Neuronal stem cell (in vitro differentiated cells): Measurements from ENCODE around the gene PTPN21.
A peak's percentile ranks its signal among the peaks of the same experiment; 100 is the strongest.

Experiments used
- DNase-seq: peaks from one replicate; pipeline ENCODE4 v3.0.0-alpha.2; 2013; ENCODE audit warnings: low spot score
- H2AFZ ChIP-seq: one replicate; pipeline ENCODE4 v1.6.1; 2013; ENCODE audit warnings: mild to moderate bottlenecking, low read length, inconsistent platforms
- H2AK5ac ChIP-seq: 2 replicates; pipeline ENCODE4 v1.6.1; 2013; ENCODE audit warnings: low read depth, mild to moderate bottlenecking, inconsistent platforms, low read length, moderate library complexity, mixed read lengths
- H2BK120ac ChIP-seq: 2 replicates; pipeline ENCODE4 v1.6.1; 2013; ENCODE audit warnings: low read depth, mild to moderate bottlenecking, inconsistent platforms, low read length, moderate library complexity, mixed read lengths
- H2BK12ac ChIP-seq: one replicate; pipeline ENCODE4 v1.6.1; 2013; ENCODE audit warnings: low read length, inconsistent platforms
- H2BK15ac ChIP-seq: 2 replicates; pipeline ENCODE4 v1.6.1; 2013; ENCODE audit warnings: mild to moderate bottlenecking, low read length, inconsistent platforms, mixed read lengths
- H2BK5ac ChIP-seq: one replicate; pipeline ENCODE4 v1.6.1; 2013; ENCODE audit warnings: inconsistent platforms, mild to moderate bottlenecking, low read length, moderate library complexity
- H3K14ac ChIP-seq: one replicate; pipeline ENCODE4 v1.6.1; 2013; ENCODE audit warnings: low read length, inconsistent platforms
- H3K18ac ChIP-seq: 2 replicates; pipeline ENCODE4 v1.6.1; 2013; ENCODE audit warnings: low read length, inconsistent platforms
- H3K23ac ChIP-seq: 2 replicates; pipeline ENCODE4 v1.6.1; 2013; ENCODE audit warnings: low read depth, mild to moderate bottlenecking, mixed read lengths, low read length, inconsistent platforms; ENCODE audit not compliant: poor library complexity
- H3K27ac ChIP-seq: replicated peaks from 3 replicates; pipeline ENCODE4 v1.5.1; 2013; ENCODE audit warnings: low read length, inconsistent platforms
- H3K27me3 ChIP-seq, 3 experiments: 2 replicates each; pipeline ENCODE4 v1.6.1; 2013; ENCODE audit warnings: low read length in 3 of 3, mild to moderate bottlenecking in 2 of 3, inconsistent platforms in 1 of 3, low read depth in 1 of 3, mixed read lengths in 1 of 3, moderate library complexity in 1 of 3; ENCODE audit not compliant: control insufficient read depth in 3 of 3, insufficient read depth in 3 of 3
- H3K36me3 ChIP-seq, 2 donors: replicated peaks in 1 of 2; 2 replicates each; pipeline ENCODE4 v1.6.1; 2013; ENCODE audit warnings: low read length in 2 of 2; ENCODE audit not compliant: control insufficient read depth in 2 of 2, insufficient read depth in 2 of 2
- H3K4ac ChIP-seq: 2 replicates; pipeline ENCODE4 v1.6.1; 2013; ENCODE audit warnings: inconsistent platforms, mild to moderate bottlenecking, low read length, moderate library complexity
- H3K4me1 ChIP-seq, 2 donors: 1 replicate in 1 of 2; 2 replicates in 1 of 2; pipeline ENCODE4 v1.6.1; 2013; ENCODE audit warnings: low read length in 2 of 2, low read depth in 1 of 2; ENCODE audit not compliant: control insufficient read depth in 2 of 2, insufficient read depth in 1 of 2
- H3K4me2 ChIP-seq: one replicate; pipeline ENCODE4 v1.6.1; 2013; ENCODE audit warnings: mild to moderate bottlenecking, low read length, inconsistent platforms; ENCODE audit not compliant: insufficient read depth, poor library complexity, severe bottlenecking
- H3K4me3 ChIP-seq, 2 donors: 2 replicates each; pipeline ENCODE4 v1.5.1; 2013; ENCODE audit warnings: low read length in 2 of 2, mild to moderate bottlenecking in 2 of 2, inconsistent platforms in 1 of 2, moderate library complexity in 1 of 2
- H3K79me1 ChIP-seq: one replicate; pipeline ENCODE4 v1.6.1; 2013; ENCODE audit warnings: low read depth, mild to moderate bottlenecking, inconsistent platforms, low read length, moderate library complexity
- H3K9ac ChIP-seq: one replicate; pipeline ENCODE4 v1.6.1; 2013; ENCODE audit warnings: mild to moderate bottlenecking, low read depth, low read length, inconsistent platforms; ENCODE audit not compliant: poor library complexity
- H3K9me3 ChIP-seq, 2 donors: replicated peaks in 1 of 2; 2 replicates each; pipeline versions ENCODE3 to v1.6.1; 2013; ENCODE audit warnings: low read length in 2 of 2, mild to moderate bottlenecking in 2 of 2, inconsistent platforms in 1 of 2, low read depth in 1 of 2, mixed read lengths in 1 of 2, moderate library complexity in 1 of 2; ENCODE audit not compliant: control insufficient read depth in 2 of 2, insufficient read depth in 1 of 2
- H4K8ac ChIP-seq: one replicate; pipeline ENCODE4 v1.6.1; 2013; ENCODE audit warnings: low read depth, mild to moderate bottlenecking, inconsistent platforms, low read length, moderate library complexity
- H4K91ac ChIP-seq: one replicate; pipeline ENCODE4 v1.6.1; 2013; ENCODE audit warnings: low read length, low read depth, mild to moderate bottlenecking, inconsistent platforms; ENCODE audit not compliant: poor library complexity
- WGBS, 2 donors: extraction: QIAGEN DNeasy Blood & Tissue Kit; methylation state at CpG; one replicate each; pipeline ENCODE4 v1.1.7; 2013; ENCODE audit warnings: missing lambda C conversion rate in 2 of 2, mixed read lengths in 1 of 2; ENCODE audit not compliant: insufficient read length in 2 of 2, insufficient replicate concordance in 1 of 2; ENCODE audit errors: extremely low coverage in 2 of 2; 5-methylcytosine and 5-hydroxymethylcytosine counted together

The PTPN21 gene

DNA sequence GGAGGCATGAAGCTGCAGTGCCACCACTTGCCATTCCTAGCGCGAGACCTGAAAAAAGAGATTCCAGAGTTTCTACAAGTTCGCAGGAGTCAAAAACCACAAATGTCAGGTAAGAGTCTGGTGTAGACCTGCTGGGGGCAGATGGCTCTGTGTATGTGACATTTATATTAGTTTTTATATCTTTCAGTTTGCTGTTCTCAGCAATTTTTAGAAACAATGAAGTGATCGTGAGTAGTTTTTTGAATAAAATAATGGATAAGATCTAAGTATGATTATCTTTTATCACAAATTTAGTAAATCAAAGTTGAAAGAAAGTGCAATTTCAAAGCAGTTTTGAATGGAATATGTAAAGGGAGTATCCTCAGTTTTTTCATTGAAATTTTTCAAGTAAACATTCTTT lies 17.3 kb upstream of the PTPN21 start:
- WGBS, 2 donors: 100% methylated on average over 1 of the region's 4 CpGs; no CpG with 5 or more reads in 1 of the 2 donors
- H2BK120ac ChIP-seq: no peak overlapping the region
- H3K4ac ChIP-seq: no peak overlapping the region
- H2BK12ac ChIP-seq: no peak overlapping the region
- peaks cover 2% of the 10 kb centered on the region for H3K79me1 ChIP-seq
- H3K27me3 ChIP-seq: no peaks in the 10 kb centered on the region
- H3K27ac ChIP-seq: no peak overlapping the region
- peaks cover 0 to 3% of the 10 kb centered on the region in 2 donors for H3K9me3 ChIP-seq
- H4K91ac ChIP-seq: no peak overlapping the region
- no peak overlapping the region for H4K8ac ChIP-seq
- H3K23ac ChIP-seq: no peak overlapping the region
- no peak overlapping the region for H2BK15ac ChIP-seq
- no peak overlapping the region for H3K4me2 ChIP-seq
- no peak overlapping the region for H2AFZ ChIP-seq
- no peak for DNase-seq
- no peak overlapping the region for H3K9ac ChIP-seq
- no peaks in the 10 kb centered on the region for H3K4me1 ChIP-seq
- H3K18ac ChIP-seq: no peak overlapping the region
- no peak overlapping the region for H3K4me3 ChIP-seq
- H3K36me3 ChIP-seq: peaks cover 42 to 99% of the 10 kb centered on the region in 2 donors
- H2BK5ac ChIP-seq: no peak overlapping the region
- no peak overlapping the region for H2AK5ac ChIP-seq
- H3K14ac ChIP-seq: no peak overlapping the region

DNA sequence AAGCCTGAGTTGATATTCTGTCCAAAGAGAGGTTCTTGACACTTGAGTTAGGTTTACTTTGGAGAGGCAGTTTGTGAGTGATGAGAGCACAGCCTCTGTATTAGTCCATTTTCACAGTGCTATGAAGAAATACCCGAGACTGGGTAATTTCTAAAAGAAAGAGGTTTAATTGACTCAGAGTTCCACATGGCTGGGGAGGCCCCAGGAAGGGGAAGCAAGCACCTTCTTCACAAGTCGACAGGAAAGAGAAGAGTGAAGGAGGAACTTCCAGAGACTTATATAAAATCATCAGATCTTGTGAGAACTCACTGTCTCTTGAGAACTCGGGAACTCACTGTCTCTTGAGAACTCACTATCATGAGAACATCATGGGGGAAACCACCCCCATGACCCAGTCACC lies 13.4 kb upstream of the PTPN21 start:
- Histone ChIP-seq H3K4ac (no peak overlapping the region), H4K91ac (no peak overlapping the region), H3K27me3 (no peaks in the 10 kb centered on the region), H3K4me3 (no peak overlapping the region), H3K9ac (no peak overlapping the region), H3K79me1 (no peaks in the 10 kb centered on the region), H3K27ac (no peak overlapping the region), H2BK12ac (no peak overlapping the region), H2AFZ (no peak overlapping the region), H3K9me3 (peaks cover 0 to 3% of the 10 kb centered on the region in 2 donors), H2BK15ac (no peak overlapping the region), H3K23ac (no peak overlapping the region), H3K4me1 (no peaks in the 10 kb centered on the region), H3K18ac (no peak overlapping the region), H3K14ac (no peak overlapping the region), H2AK5ac (no peak overlapping the region), H3K36me3 (peaks cover 28 to 87% of the 10 kb centered on the region in 2 donors), H2BK5ac (no peak overlapping the region), H2BK120ac (no peak overlapping the region), H3K4me2 (no peak overlapping the region), H4K8ac (no peak overlapping the region)
- no CpG with 5 or more reads among the region's 3 CpGs for WGBS, 2 donors
- DNase-seq: no peak

DNA sequence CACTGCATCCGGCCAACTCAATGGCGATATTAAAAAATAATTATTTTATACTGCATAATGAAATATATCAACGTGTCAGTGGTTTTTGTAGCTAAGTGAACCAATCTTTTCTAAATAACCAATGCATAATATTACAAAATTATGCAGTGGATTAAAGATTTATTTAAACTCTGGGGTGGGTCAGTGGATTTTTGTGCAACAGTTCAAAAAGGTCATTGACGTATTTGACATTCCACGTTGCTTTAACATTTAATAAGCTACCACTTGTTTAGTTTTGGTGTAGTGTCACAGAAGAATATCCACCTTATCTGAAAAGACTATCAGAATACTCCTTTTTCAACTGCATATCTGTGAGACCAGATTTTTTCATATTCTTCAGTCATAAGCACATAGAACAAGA lies 10.6 kb upstream of the PTPN21 start:
- Histone ChIP-seq H2BK12ac (no peak overlapping the region), H3K4me2 (no peak overlapping the region), H2AFZ (no peak overlapping the region), H4K91ac (no peak overlapping the region), H3K9me3 (peaks cover 0 to 3% of the 10 kb centered on the region in 2 donors), H2BK5ac (no peak overlapping the region), H2AK5ac (no peak overlapping the region), H3K9ac (no peak overlapping the region), H3K4ac (no peak overlapping the region), H3K23ac (no peak overlapping the region), H2BK120ac (no peak overlapping the region), H3K4me1 (no peaks in the 10 kb centered on the region), H2BK15ac (no peak overlapping the region), H4K8ac (no peak overlapping the region), H3K18ac (no peak overlapping the region), H3K4me3 (no peak overlapping the region), H3K27me3 (no peaks in the 10 kb centered on the region), H3K27ac (no peak overlapping the region), H3K36me3 (peaks cover 18 to 60% of the 10 kb centered on the region in 2 donors), H3K14ac (no peak overlapping the region), H3K79me1 (peaks cover 3% of the 10 kb centered on the region)
- no peak for DNase-seq
- WGBS, 2 donors: no CpG with 5 or more reads among the region's 5 CpGs

DNA sequence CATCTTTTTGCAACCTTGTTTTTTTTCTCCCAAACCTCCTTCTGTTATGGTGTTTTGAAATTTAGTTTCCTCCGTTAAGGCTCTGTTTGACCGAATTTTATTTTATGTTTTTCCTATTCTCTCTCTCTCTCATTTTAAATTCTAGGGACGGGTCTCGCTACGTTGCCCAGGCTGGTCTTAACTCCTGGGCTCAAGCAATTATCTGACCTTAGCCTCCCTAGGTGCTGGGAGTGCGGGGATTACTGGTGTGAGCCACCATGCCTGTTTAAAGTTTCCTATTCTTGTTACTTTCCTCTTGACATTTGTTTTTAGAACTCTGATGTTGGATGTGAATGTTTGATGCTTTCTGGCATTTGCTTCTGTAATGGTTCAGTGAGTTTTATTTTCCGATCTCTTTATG lies 9.0 kb upstream of the PTPN21 start:
- H2AK5ac ChIP-seq: no peak overlapping the region
- no peak overlapping the region for H2BK5ac ChIP-seq
- no CpG with 5 or more reads among the region's 7 CpGs for WGBS, 2 donors
- H3K9ac ChIP-seq: no peak overlapping the region
- DNase-seq: no peak
- no peaks in the 10 kb centered on the region for H3K9me3 ChIP-seq
- H2AFZ ChIP-seq: no peak overlapping the region
- H3K36me3 ChIP-seq: peaks cover 8 to 44% of the 10 kb centered on the region in 2 donors
- peak overlapping the region; percentile 93 to 97 for H3K4me3 ChIP-seq
- H3K14ac ChIP-seq: no peak overlapping the region
- no peak overlapping the region for H3K27ac ChIP-seq
- H3K4ac ChIP-seq: no peak overlapping the region
- H4K8ac ChIP-seq: no peak overlapping the region
- H4K91ac ChIP-seq: no peak overlapping the region
- no peak overlapping the region for H2BK120ac ChIP-seq
- no peaks in the 10 kb centered on the region for H3K4me1 ChIP-seq
- H3K18ac ChIP-seq: no peak overlapping the region
- H3K23ac ChIP-seq: no peak overlapping the region
- H2BK12ac ChIP-seq: no peak overlapping the region
- H3K27me3 ChIP-seq: no peaks in the 10 kb centered on the region
- no peak overlapping the region for H2BK15ac ChIP-seq
- peak overlapping the region; percentile 57 for H3K4me2 ChIP-seq
- peaks cover 3% of the 10 kb centered on the region for H3K79me1 ChIP-seq
